ENCODE data around the gene NPY. TPM values are rescaled to one million over a fixed set of nuclear protein-coding genes. Genes with fewer than 3 reads are reported as not detected.

The NPY gene
- polyA plus RNA-seq, 1 of the 3 experiments (the other 2 are of a cell fraction): 2.6 TPM

DNA sequence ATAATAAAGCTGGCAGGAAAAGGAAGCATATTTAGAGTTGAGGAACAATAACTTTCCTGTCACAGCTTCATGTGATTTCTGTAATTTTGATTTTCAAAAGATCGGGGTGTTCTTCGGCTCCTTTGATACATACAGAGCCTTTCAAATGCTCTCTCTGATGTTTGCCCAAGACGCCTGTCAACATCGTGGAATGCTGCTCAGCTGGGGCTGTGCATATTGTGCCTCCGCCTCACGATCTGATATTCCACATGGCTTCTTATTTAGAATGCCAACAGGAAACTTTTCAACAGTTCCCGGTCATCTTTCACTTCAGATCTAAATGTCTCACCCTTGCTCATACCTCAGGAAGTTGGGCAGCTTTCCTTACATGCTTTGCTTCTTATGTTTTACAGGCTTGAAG, 7.3 kb downstream of the NPY start:
- CTCF ChIA-PET: interaction anchor here (0.6 to 3.6 kb wide), 14 partner anchors 11 to 427 kb away, joined by 3 to 42 read pairs (median 4); no protein-coding TSS in a partner anchor
- H3K9me3 ChIP-seq: no peaks in the 10 kb centered on the region
- TF ChIP-seq RAD21 (IDR thresholded peaks at IDR 0.05; ENCODE audit: low read length) (no peak), TCF12 (IDR thresholded peaks at IDR 0.05) (no peak)
- TF ChIP-seq, protein P1, sequence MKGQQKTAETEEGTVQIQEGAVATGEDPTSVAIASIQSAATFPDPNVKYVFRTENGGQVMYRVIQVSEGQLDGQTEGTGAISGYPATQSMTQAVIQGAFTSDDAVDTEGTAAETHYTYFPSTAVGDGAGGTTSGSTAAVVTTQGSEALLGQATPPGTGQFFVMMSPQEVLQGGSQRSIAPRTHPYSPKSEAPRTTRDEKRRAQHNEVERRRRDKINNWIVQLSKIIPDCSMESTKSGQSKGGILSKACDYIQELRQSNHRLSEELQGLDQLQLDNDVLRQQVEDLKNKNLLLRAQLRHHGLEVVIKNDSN (IDR thresholded peaks at IDR 0.05; ENCODE audit: borderline replicate concordance, low read depth): no peak
- no peak overlapping the region for H3K4me2 ChIP-seq
- H3K36me3 ChIP-seq (replicated peaks in 1 of 2; ENCODE audit: control insufficient read depth in 1 of 2, insufficient read depth in 2 of 2, low read length in 1 of 2): no peaks in the 10 kb centered on the region
- H3K27me3 ChIP-seq (ENCODE audit: insufficient read depth): peaks cover 11% of the 10 kb centered on the region; the same call in 1 of the 2 replicates
- H3F3A ChIP-seq (replicated peaks; ENCODE audit: insufficient read depth): no peaks in the 10 kb centered on the region
- POLR2A ChIA-PET: no interaction called here
- no peaks in the 10 kb centered on the region for H3K79me2 ChIP-seq (ENCODE audit: insufficient read depth)
- peaks cover 0 to 3% of the 10 kb centered on the region in 2 experiments; a peak in 2 of 4 replicates for H3K4me1 ChIP-seq (ENCODE audit: control insufficient read depth in 1 of 2, insufficient read depth in 2 of 2, low read depth in 1 of 2, low read length in 1 of 2)
- H4K20me1 ChIP-seq (ENCODE audit: insufficient read depth): no peaks in the 10 kb centered on the region
- no peaks in the 10 kb centered on the region for H3K9me2 ChIP-seq
- H3K27ac ChIP-seq (ENCODE audit: low read depth in 2 of 2, low read length in 1 of 2): no peak overlapping the region
- H2AFZ ChIP-seq (ENCODE audit: low read depth): no peak overlapping the region
- H3K4me3 ChIP-seq (ENCODE audit: low read depth in 2 of 2, low read length in 1 of 2): no peak overlapping the region
- DNase-seq: no peak
- H3K9ac ChIP-seq: no peak overlapping the region
- WGBS (ENCODE audit: low lambda C conversion rate): 80% methylated on average over 7 of the region's 7 CpGs

DNA sequence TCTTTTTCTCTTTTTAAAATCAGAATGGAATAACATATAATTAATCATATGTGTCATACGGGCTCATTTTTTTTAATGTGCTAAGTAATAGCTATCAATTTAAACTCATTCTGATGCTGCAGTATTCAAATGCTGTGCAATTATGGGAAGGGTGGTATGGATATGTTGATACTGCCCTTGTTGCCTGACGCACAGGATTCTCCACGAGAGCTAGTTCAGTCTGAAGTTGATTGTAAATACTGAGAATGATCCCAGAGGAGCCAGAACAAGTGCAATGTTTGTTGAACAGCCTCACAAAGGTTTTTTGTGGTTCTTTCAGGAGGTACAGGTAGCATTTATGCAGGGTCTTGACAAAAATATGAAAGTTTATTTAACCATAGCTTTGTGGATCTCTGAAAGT, 13.4 kb downstream of the NPY start:
- H3K4me2 ChIP-seq: no peak overlapping the region
- 40% methylated on average over 3 of the region's 3 CpGs for WGBS (ENCODE audit: low lambda C conversion rate)
- no peaks in the 10 kb centered on the region for H3K9me2 ChIP-seq
- H3K79me2 ChIP-seq (ENCODE audit: insufficient read depth): no peaks in the 10 kb centered on the region
- no peaks in the 10 kb centered on the region for H3K9me3 ChIP-seq
- peaks cover 0 to 4% of the 10 kb centered on the region in 2 experiments; a peak in 2 of 4 replicates for H3K4me1 ChIP-seq (ENCODE audit: control insufficient read depth in 1 of 2, insufficient read depth in 2 of 2, low read depth in 1 of 2, low read length in 1 of 2)
- ChIA-PET CTCF (no interaction called here), POLR2A (no interaction called here)
- no peaks in the 10 kb centered on the region for H3F3A ChIP-seq (replicated peaks; ENCODE audit: insufficient read depth)
- no peak overlapping the region for H3K27ac ChIP-seq (ENCODE audit: low read depth in 2 of 2, low read length in 1 of 2)
- no peaks in the 10 kb centered on the region for H3K36me3 ChIP-seq (replicated peaks in 1 of 2; ENCODE audit: control insufficient read depth in 1 of 2, insufficient read depth in 2 of 2, low read length in 1 of 2)
- H3K4me3 ChIP-seq (ENCODE audit: low read depth in 2 of 2, low read length in 1 of 2): no peak overlapping the region
- TF ChIP-seq, protein P2, sequence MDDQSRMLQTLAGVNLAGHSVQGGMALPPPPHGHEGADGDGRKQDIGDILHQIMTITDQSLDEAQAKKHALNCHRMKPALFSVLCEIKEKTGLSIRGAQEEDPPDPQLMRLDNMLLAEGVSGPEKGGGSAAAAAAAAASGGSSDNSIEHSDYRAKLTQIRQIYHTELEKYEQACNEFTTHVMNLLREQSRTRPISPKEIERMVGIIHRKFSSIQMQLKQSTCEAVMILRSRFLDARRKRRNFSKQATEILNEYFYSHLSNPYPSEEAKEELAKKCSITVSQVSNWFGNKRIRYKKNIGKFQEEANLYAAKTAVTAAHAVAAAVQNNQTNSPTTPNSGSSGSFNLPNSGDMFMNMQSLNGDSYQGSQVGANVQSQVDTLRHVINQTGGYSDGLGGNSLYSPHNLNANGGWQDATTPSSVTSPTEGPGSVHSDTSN (IDR thresholded peaks at IDR 0.05): no peak
- TF ChIP-seq TAF1 (IDR thresholded peaks at IDR 0.05; ENCODE audit: borderline replicate concordance, low read depth, low read length) (no peak), RFX5 (IDR thresholded peaks at IDR 0.05; ENCODE audit: low read length) (no peak), SIN3A (IDR thresholded peaks at IDR 0.05; ENCODE audit: borderline replicate concordance, low read depth, low read length) (no peak), CHD2 (IDR thresholded peaks at IDR 0.05; ENCODE audit: low read length, partially characterized antibody) (no peak), FOSL2 (IDR thresholded peaks at IDR 0.05; ENCODE audit: borderline replicate concordance, low read depth) (no peak), MXI1 (IDR thresholded peaks at IDR 0.05; ENCODE audit: low read depth, low read length) (no peak), ELF1 (IDR thresholded peaks at IDR 0.05) (no peak), FOXM1 (IDR thresholded peaks at IDR 0.05; ENCODE audit: low read depth) (no peak)
- no peak overlapping the region for H3K9ac ChIP-seq
- H2AFZ ChIP-seq (ENCODE audit: low read depth): no peak overlapping the region
- DNase-seq: no peak
- H3K27me3 ChIP-seq (ENCODE audit: insufficient read depth): no peaks in the 10 kb centered on the region
- no peaks in the 10 kb centered on the region for H4K20me1 ChIP-seq (ENCODE audit: insufficient read depth)
